ENCODE results near the gene SCNN1A. TPM values are rescaled to one million over a fixed set of nuclear protein-coding genes. Genes with fewer than 3 reads are reported as not detected.
A peak's percentile ranks its signal among the peaks of the same experiment; 100 is the strongest.

Gene SCNN1A
- total and polyA plus RNA-seq, 4 experiments from 2014 or later, result 0.24 to 1.3 (median 0.60) TPM

DNA sequence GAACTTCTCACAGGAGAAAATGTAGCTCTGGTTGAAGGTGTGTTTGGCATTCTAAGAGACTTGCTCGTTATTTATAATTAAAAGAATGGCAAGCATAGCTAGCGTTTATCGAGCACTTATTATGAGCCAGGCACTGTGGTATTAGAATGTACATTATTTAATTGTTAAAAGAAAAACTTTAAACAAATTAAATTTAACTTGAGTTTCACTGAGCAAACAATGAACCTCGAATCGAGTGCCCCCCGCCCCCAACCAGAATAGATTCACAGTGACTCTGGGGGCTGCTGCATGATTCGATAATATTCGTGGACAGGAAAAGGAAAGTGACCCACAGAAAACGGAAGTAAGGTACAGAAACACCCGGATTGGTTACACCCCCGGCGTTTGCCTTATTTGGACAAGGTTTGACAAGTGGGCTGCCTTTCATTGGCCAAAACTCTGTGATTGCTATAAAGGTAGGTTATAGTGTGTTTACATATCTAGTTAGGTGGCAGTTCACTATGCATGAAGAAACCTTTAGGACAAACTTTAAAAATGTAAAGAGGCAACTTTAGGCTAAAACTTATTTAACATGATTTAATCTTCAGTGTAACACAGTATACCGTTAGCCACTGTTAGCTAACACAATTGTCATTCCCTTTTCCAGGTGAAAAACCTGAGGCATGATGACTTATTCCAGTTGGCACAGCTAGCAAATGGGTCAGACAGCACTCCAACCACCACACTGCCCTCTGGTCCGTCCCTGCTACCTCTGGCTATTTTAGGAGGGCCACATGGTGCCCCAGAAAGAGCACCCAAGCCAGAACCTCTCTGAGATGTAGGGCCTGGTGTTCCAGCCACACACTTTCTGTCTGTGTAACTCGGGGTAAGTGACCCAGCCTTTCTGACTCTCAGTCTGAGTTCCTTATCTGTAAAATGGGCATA is 7.1 kb downstream of the SCNN1A start:
- Histone ChIP-seq H3K9me3 (ENCODE audit: control insufficient read depth in 1 of 2, low read length in 2 of 2) (no peaks in the 10 kb centered on the region), H3K27me3 (ENCODE audit: insufficient read depth, low read length) (no peaks in the 10 kb centered on the region), H3K4me1 (ENCODE audit: insufficient read depth, low read length) (peaks cover 28% of the 10 kb centered on the region), H3K36me3 (ENCODE audit: insufficient read depth, low read length) (no peaks in the 10 kb centered on the region), H3K4me3 (ENCODE audit: low read length in 2 of 2) (no peak overlapping the region), H3K27ac (ENCODE audit: low read depth, low read length) (no peak overlapping the region)
- no peaks in the 10 kb centered on the region for H3K9me3 Mint-ChIP-seq
- DNase-seq, result no peak
- H3K36me3 Mint-ChIP-seq, result no peaks in the 10 kb centered on the region
- ChIA-PET CTCF (ENCODE audit: partially characterized antibody) (interaction anchor here (0.7 to 14.3 kb wide), 16 partner anchors 9 to 169 kb away, joined by 3 to 268 read pairs (median 6); partner anchors contain the start of genes CD27, LTBR, TNFRSF1A and VAMP1), POLR2A (ENCODE audit: partially characterized antibody) (interaction anchor here (0.5 to 7.5 kb wide), 7 partner anchors 8 to 97 kb away, joined by 3 to 250 read pairs (median 3); partner anchors contain the start of gene TNFRSF1A)
- intact Hi-C loops (cut with micrococcal nuclease), result loop anchor here (1.0 kb wide), 2 partner anchors 33 to 45 kb away; no protein-coding TSS in a partner anchor
- peaks cover 8 to 41% (median 21%) of the 10 kb centered on the region in 4 donors for H3K4me1 Mint-ChIP-seq
- no peaks in the 10 kb centered on the region for H3K27me3 Mint-ChIP-seq
- H3K4me3 Mint-ChIP-seq, result no peak overlapping the region
- H3K27ac Mint-ChIP-seq, result peak overlapping the region in 5 of 7 donors; percentile 30 to 82 (median 71)

GRCh38 chr12:6367065-6367968 is 8.0 kb downstream of the SCNN1A start:
- H3K27me3 Mint-ChIP-seq, result no peaks in the 10 kb centered on the region
- no peak overlapping the region for H3K27ac ChIP-seq (ENCODE audit: low read depth, low read length)
- ChIA-PET POLR2A (ENCODE audit: partially characterized antibody) (interaction anchor here (0.5 to 7.5 kb wide), 8 partner anchors 9 to 126 kb away, joined by 3 to 250 read pairs (median 3); partner anchors contain the start of genes MRPL51 and TNFRSF1A), CTCF (ENCODE audit: partially characterized antibody) (interaction anchor here (0.7 to 14.3 kb wide), 17 partner anchors 9 to 103 kb away, joined by 3 to 268 read pairs (median 6); partner anchors contain the start of genes CD27, LTBR, TNFRSF1A and VAMP1)
- no peaks in the 10 kb centered on the region for H3K27me3 ChIP-seq (ENCODE audit: insufficient read depth, low read length)
- peak overlapping the region in 1 of 8 donors; percentile 5 for H3K4me3 Mint-ChIP-seq
- DNase-seq, result peak; percentile 36 to 55 (median 48)
- no peak overlapping the region for H3K4me3 ChIP-seq (ENCODE audit: low read length in 2 of 2)
- H3K36me3 ChIP-seq (ENCODE audit: insufficient read depth, low read length), result no peaks in the 10 kb centered on the region
- H3K9me3 ChIP-seq (ENCODE audit: control insufficient read depth in 1 of 2, low read length in 2 of 2), result no peaks in the 10 kb centered on the region
- peaks cover 8 to 38% (median 13%) of the 10 kb centered on the region in 4 donors for H3K4me1 Mint-ChIP-seq
- H3K4me1 ChIP-seq (ENCODE audit: insufficient read depth, low read length), result peaks cover 26% of the 10 kb centered on the region
- no peaks in the 10 kb centered on the region for H3K36me3 Mint-ChIP-seq
- H3K27ac Mint-ChIP-seq, result peak overlapping the region in 5 of 7 donors; percentile 30 to 84 (median 79)
- intact Hi-C loops (cut with micrococcal nuclease), result loop anchor here (1.0 kb wide), 2 partner anchors 32 to 44 kb away; no protein-coding TSS in a partner anchor
- no peaks in the 10 kb centered on the region for H3K9me3 Mint-ChIP-seq

- H3K27me3 ChIP-seq (ENCODE audit: insufficient read depth, low read length), result no peaks in the 10 kb centered on the region
- H3K27me3 Mint-ChIP-seq, result no peaks in the 10 kb centered on the region
- ChIA-PET CTCF (ENCODE audit: partially characterized antibody) (interaction anchor here (1.0 to 14.3 kb wide), 7 partner anchors 9 to 174 kb away, joined by 3 to 268 read pairs (median 4); partner anchors contain the start of gene TNFRSF1A), POLR2A (ENCODE audit: partially characterized antibody) (interaction anchor here (0.7 to 7.5 kb wide), 11 partner anchors 8 to 171 kb away, joined by 3 to 250 read pairs (median 6); partner anchors contain the start of genes GAPDH, SCNN1A, TNFRSF1A and VAMP1)
- H3K4me3 Mint-ChIP-seq, result peak overlapping the region; percentile 84 to 91 (median 88)
- DNase-seq, result no peak
- H3K36me3 Mint-ChIP-seq, result no peaks in the 10 kb centered on the region
- H3K4me1 ChIP-seq (ENCODE audit: insufficient read depth, low read length), result peaks cover 31% of the 10 kb centered on the region
- no peaks in the 10 kb centered on the region for H3K9me3 Mint-ChIP-seq
- peaks cover 12 to 51% (median 22%) of the 10 kb centered on the region in 4 donors for H3K4me1 Mint-ChIP-seq
- H3K27ac ChIP-seq (ENCODE audit: low read depth, low read length), result peak overlapping the region; percentile 64
- H3K9me3 ChIP-seq (ENCODE audit: control insufficient read depth in 1 of 2, low read length in 2 of 2), result no peaks in the 10 kb centered on the region
- H3K36me3 ChIP-seq (ENCODE audit: insufficient read depth, low read length), result no peaks in the 10 kb centered on the region
- H3K27ac Mint-ChIP-seq, result peak overlapping the region; percentile 68 to 93 (median 89)
- intact Hi-C loops (cut with micrococcal nuclease), result no loop called here
- peak overlapping the region; percentile 69 to 73 for H3K4me3 ChIP-seq (ENCODE audit: low read length in 2 of 2)
Observed at GRCh38 chr12:6364044-6364374, 11.4 kb downstream of the SCNN1A start.

DNA sequence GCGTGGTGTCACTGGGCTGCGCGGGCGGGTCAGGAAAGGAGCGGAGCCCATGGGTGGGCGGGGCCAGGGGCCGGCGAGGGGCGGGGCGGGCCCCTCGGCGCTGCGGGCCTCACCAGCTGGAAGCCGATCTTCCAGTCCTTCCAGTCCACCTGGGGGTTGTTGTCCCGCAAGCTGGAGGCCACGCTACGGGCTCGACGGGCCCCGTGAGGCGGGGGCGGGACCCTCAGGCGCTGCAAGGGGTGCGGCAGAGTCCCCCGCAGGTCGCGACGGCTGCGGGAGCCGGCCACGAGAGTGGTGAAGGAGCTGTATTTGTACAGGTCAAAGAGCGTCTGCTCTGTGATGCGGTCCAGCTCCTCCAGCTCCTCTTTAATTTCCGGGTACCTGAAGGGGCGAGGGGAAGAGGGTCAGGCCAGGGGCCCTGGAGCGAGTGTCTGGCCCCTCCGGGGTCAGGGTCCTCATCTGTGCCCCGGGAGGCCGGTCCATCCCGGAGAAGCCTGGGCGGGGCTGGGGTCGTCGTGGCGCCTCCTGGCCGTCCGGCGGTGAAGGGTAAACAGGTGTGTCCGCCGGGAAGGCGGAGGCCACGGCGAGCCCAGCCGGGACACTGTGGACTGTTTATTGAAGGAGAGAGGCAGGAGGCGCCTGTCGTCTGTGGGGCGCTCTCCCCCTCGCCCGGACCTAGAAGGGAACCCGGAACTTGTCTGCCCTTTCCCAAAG is 11.9 kb downstream of the SCNN1A start:
- no peaks in the 10 kb centered on the region for H3K27me3 Mint-ChIP-seq
- Histone ChIP-seq H3K4me3 (ENCODE audit: low read length in 2 of 2) (peak overlapping the region; percentile 69 to 73), H3K27me3 (ENCODE audit: insufficient read depth, low read length) (no peaks in the 10 kb centered on the region), H3K4me1 (ENCODE audit: insufficient read depth, low read length) (peaks cover 31% of the 10 kb centered on the region), H3K36me3 (ENCODE audit: insufficient read depth, low read length) (no peaks in the 10 kb centered on the region), H3K9me3 (ENCODE audit: control insufficient read depth in 1 of 2, low read length in 2 of 2) (no peaks in the 10 kb centered on the region), H3K27ac (ENCODE audit: low read depth, low read length) (peak overlapping the region; percentile 64)
- H3K9me3 Mint-ChIP-seq, result no peaks in the 10 kb centered on the region
- H3K36me3 Mint-ChIP-seq, result no peaks in the 10 kb centered on the region
- peaks cover 12 to 46% (median 22%) of the 10 kb centered on the region in 4 donors for H3K4me1 Mint-ChIP-seq
- intact Hi-C loops (cut with micrococcal nuclease), result loop anchor here (1.0 kb wide), 2 partner anchors 28 to 40 kb away; no protein-coding TSS in a partner anchor
- H3K27ac Mint-ChIP-seq, result peak overlapping the region; percentile 68 to 93 (median 89)
- peak; percentile 50 to 62 (median 59) for DNase-seq
- ChIA-PET POLR2A (ENCODE audit: partially characterized antibody) (interaction anchor here (0.7 to 7.5 kb wide), 14 partner anchors 8 to 171 kb away, joined by 3 to 250 read pairs (median 5); partner anchors contain the start of genes GAPDH, SCNN1A, TAPBPL and TNFRSF1A), CTCF (ENCODE audit: partially characterized antibody) (interaction anchor here (0.6 to 14.3 kb wide), 10 partner anchors 8 to 195 kb away, joined by 3 to 268 read pairs (median 4); partner anchors contain the start of gene TNFRSF1A)
- peak overlapping the region; percentile 84 to 91 (median 88) for H3K4me3 Mint-ChIP-seq

- H3K27ac ChIP-seq (ENCODE audit: low read depth, low read length), result no peak overlapping the region
- no peak for DNase-seq
- H3K27me3 ChIP-seq (ENCODE audit: insufficient read depth, low read length), result no peaks in the 10 kb centered on the region
- no peaks in the 10 kb centered on the region for H3K9me3 Mint-ChIP-seq
- ChIA-PET POLR2A (ENCODE audit: partially characterized antibody) (interaction anchor here (0.8 to 7.5 kb wide), 14 partner anchors 9 to 172 kb away, joined by 3 to 250 read pairs (median 5); partner anchors contain the start of genes GAPDH, SCNN1A, TAPBPL and TNFRSF1A), CTCF (ENCODE audit: partially characterized antibody) (interaction anchor here (0.6 to 14.3 kb wide), 10 partner anchors 8 to 196 kb away, joined by 3 to 268 read pairs (median 4); partner anchors contain the start of genes SCNN1A and TNFRSF1A)
- no peaks in the 10 kb centered on the region for H3K36me3 Mint-ChIP-seq
- H3K4me1 Mint-ChIP-seq, result peaks cover 12 to 41% (median 22%) of the 10 kb centered on the region in 4 donors
- peak overlapping the region in 4 of 8 donors; percentile 43 to 88 (median 73) for H3K4me3 Mint-ChIP-seq
- no peaks in the 10 kb centered on the region for H3K9me3 ChIP-seq (ENCODE audit: control insufficient read depth in 1 of 2, low read length in 2 of 2)
- peaks cover 27% of the 10 kb centered on the region for H3K4me1 ChIP-seq (ENCODE audit: insufficient read depth, low read length)
- no peak overlapping the region for H3K4me3 ChIP-seq (ENCODE audit: low read length in 2 of 2)
- no peaks in the 10 kb centered on the region for H3K27me3 Mint-ChIP-seq
- intact Hi-C loops (cut with micrococcal nuclease), result loop anchor here (1.0 kb wide), 2 partner anchors 28 to 40 kb away; no protein-coding TSS in a partner anchor
- H3K36me3 ChIP-seq (ENCODE audit: insufficient read depth, low read length), result no peaks in the 10 kb centered on the region
- H3K27ac Mint-ChIP-seq, result no peak overlapping the region
Observed at GRCh38 chr12:6363010-6363329, 12.4 kb downstream of the SCNN1A start.

DNA sequence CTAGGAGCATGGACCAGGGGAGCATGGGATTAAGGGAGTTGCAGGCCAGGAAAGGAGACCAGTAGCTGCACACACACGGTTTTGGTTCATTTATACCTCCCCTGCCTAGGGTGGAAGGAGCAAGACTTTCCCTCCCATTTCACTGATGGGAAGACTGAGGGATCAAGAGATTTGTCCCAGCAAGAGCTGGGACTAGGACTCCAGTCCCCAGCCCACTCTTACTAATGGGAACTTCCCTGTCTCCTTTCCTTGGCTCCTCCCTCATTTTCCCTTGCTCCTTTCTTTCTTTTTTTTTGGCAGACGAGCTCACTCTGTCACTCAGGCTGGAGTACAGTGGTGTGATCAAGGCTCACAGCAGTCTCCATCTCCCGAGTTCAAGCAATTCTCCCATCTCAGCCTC is 13.0 kb downstream of the SCNN1A start:
- intact Hi-C loops (cut with micrococcal nuclease), result no loop called here
- no peaks in the 10 kb centered on the region for H3K27me3 ChIP-seq (ENCODE audit: insufficient read depth, low read length)
- peak overlapping the region in 6 of 7 donors; percentile 70 to 97 (median 91) for H3K27ac Mint-ChIP-seq
- peak overlapping the region in 7 of 8 donors; percentile 11 to 81 (median 70) for H3K4me3 Mint-ChIP-seq
- POLR2A ChIA-PET (ENCODE audit: partially characterized antibody), result interaction anchor here (0.7 to 7.5 kb wide), 8 partner anchors 12 to 173 kb away, joined by 3 to 250 read pairs (median 6); partner anchors contain the start of genes GAPDH, SCNN1A, TAPBPL and TNFRSF1A
- H3K4me1 Mint-ChIP-seq, result peaks cover 7 to 35% (median 18%) of the 10 kb centered on the region in 4 donors
- DNase-seq, result no peak
- CTCF ChIA-PET (ENCODE audit: partially characterized antibody), result interaction anchor here (1.0 to 14.3 kb wide), 7 partner anchors 13 to 196 kb away, joined by 3 to 268 read pairs (median 4); partner anchors contain the start of genes SCNN1A and TNFRSF1A
- no peaks in the 10 kb centered on the region for H3K27me3 Mint-ChIP-seq
- no peak overlapping the region for H3K27ac ChIP-seq (ENCODE audit: low read depth, low read length)
- no peaks in the 10 kb centered on the region for H3K36me3 Mint-ChIP-seq
- no peaks in the 10 kb centered on the region for H3K9me3 Mint-ChIP-seq
- H3K4me1 ChIP-seq (ENCODE audit: insufficient read depth, low read length), result peaks cover 22% of the 10 kb centered on the region
- H3K4me3 ChIP-seq (ENCODE audit: low read length in 2 of 2), result no peak overlapping the region
- no peaks in the 10 kb centered on the region for H3K9me3 ChIP-seq (ENCODE audit: control insufficient read depth in 1 of 2, low read length in 2 of 2)
- no peaks in the 10 kb centered on the region for H3K36me3 ChIP-seq (ENCODE audit: insufficient read depth, low read length)
